Naive thymus-derived CD4-positive, alpha-beta T cell (primary cell): Measurements from ENCODE around the gene KLK14. TPM values are rescaled to one million over a fixed set of nuclear protein-coding genes. Genes with fewer than 3 reads are reported as not detected.

ENCODE experiments used
- ATAC-seq: fragments of 150-1000 bp; cut with Tn5 transposase; 2 replicates; pipeline ENCODE4 v1.10.0; 2021; ENCODE audit warnings: mild to moderate bottlenecking, moderate library complexity
- CTCF ChIA-PET: fragments of 350-600 bp; sonication (Branson Sonifier 250); formaldehyde crosslinking; loops from one replicate; lab custom pipeline; 2021; ENCODE audit warnings: antibody characterized with exemption; lab: Charles Lee
- POLR2A ChIA-PET: fragments of 350-600 bp; sonication (Branson Sonifier 250); formaldehyde crosslinking; loops from one replicate; lab custom pipeline; 2021; ENCODE audit warnings: antibody characterized with exemption, inconsistent platforms; lab: Charles Lee
- DNase-seq, 9 donors: peaks; one replicate each; pipeline versions ENCODE4 v3.0.0 to v3.0.0-alpha.2; 2020 to 2022; ENCODE audit warnings: mixed read lengths in 1 of 9
- H3K27ac ChIP-seq: one replicate; pipeline ENCODE4 v1.7.0; 2013; ENCODE audit warnings: mild to moderate bottlenecking, low read depth, low read length, moderate library complexity
- H3K27me3 ChIP-seq, 2 donors: one replicate each; pipeline ENCODE4 v1.7.0; 2013; ENCODE audit warnings: low read length in 2 of 2, mild to moderate bottlenecking in 2 of 2, moderate library complexity in 2 of 2; ENCODE audit not compliant: control insufficient read depth in 2 of 2, insufficient read depth in 2 of 2
- H3K36me3 ChIP-seq, 3 experiments: 1 replicate in 2 of 3; 2 replicates in 1 of 3; pipeline ENCODE4 v1.7.0; 2013; ENCODE audit warnings: low read length in 3 of 3, mild to moderate bottlenecking in 3 of 3, moderate library complexity in 1 of 3; ENCODE audit not compliant: insufficient read depth in 3 of 3, control insufficient read depth in 2 of 3
- H3K4me1 ChIP-seq, 2 donors: one replicate each; pipeline ENCODE4 v1.7.0; 2013; ENCODE audit warnings: low read length in 2 of 2, mild to moderate bottlenecking in 2 of 2, moderate library complexity in 1 of 2; ENCODE audit not compliant: control insufficient read depth in 2 of 2, insufficient read depth in 2 of 2
- H3K4me3 ChIP-seq: 2 replicates; pipeline ENCODE4 v1.7.0; 2013; ENCODE audit warnings: mild to moderate bottlenecking, low read length
- H3K9me3 ChIP-seq, 3 experiments: 1 replicate in 2 of 3; 2 replicates in 1 of 3; pipeline ENCODE4 v1.7.0; 2013; ENCODE audit warnings: low read length in 3 of 3; ENCODE audit not compliant: control insufficient read depth in 2 of 3
- H3K27ac Mint-ChIP-seq, 9 donors: one replicate each; pipeline ENCODE4 v1.8.0; 2020 to 2022; ENCODE audit warnings: mixed read lengths in 9 of 9, mild to moderate bottlenecking in 8 of 9, moderate library complexity in 5 of 9, inconsistent platforms in 2 of 9
- H3K27me3 Mint-ChIP-seq, 5 donors: one replicate each; pipeline ENCODE4 v1.8.0; 2021 to 2022; ENCODE audit warnings: mixed read lengths in 5 of 5, mild to moderate bottlenecking in 1 of 5
- H3K36me3 Mint-ChIP-seq, 5 donors: one replicate each; pipeline ENCODE4 v1.8.0; 2020 to 2022; ENCODE audit warnings: mixed read lengths in 5 of 5, mild to moderate bottlenecking in 3 of 5, inconsistent platforms in 1 of 5
- H3K4me1 Mint-ChIP-seq, 7 donors: one replicate each; pipeline ENCODE4 v1.8.0; 2020 to 2022; ENCODE audit warnings: mixed read lengths in 7 of 7, mild to moderate bottlenecking in 3 of 7, inconsistent platforms in 1 of 7
- H3K4me3 Mint-ChIP-seq, 10 donors: one replicate each; pipeline ENCODE4 v1.8.0; 2020 to 2022; ENCODE audit warnings: mild to moderate bottlenecking in 10 of 10, mixed read lengths in 10 of 10, moderate library complexity in 6 of 10, inconsistent platforms in 2 of 10
- H3K9me3 Mint-ChIP-seq, 11 donors: one replicate each; pipeline ENCODE4 v1.8.0; 2020 to 2022; ENCODE audit warnings: mixed read lengths in 11 of 11, mild to moderate bottlenecking in 4 of 11, inconsistent platforms in 1 of 11, moderate library complexity in 1 of 11
- intact Hi-C, 2 donors: fragments of 100-400 bp; cut with micrococcal nuclease; formaldehyde crosslinking; loops; one replicate each; pipeline ENCODE4 v1.15.1; 2023
- polyA plus RNA-seq, 2 donors: library from polyadenylated mRNA; unstranded; fragments of 300-500 nt; fragmentation: Illumina TruSeq; gene quantifications; one replicate each; pipeline ENCODE4 v1.2.3, GENCODE V29; 2021
- total RNA-seq, 6 experiments: library from RNA in 5 of 6; stranded (reverse) in 5 of 6; gene quantifications; 1 replicate in 5 of 6; 2 replicates in 1 of 6; pipeline ENCODE4 v1.2.3 and lab custom pipeline; 2021 to 2026

The KLK14 gene
- total and polyA plus RNA-seq, 7 experiments from 2014 or later = 0.34 to 0.92 (median 0.66) TPM; not detected in 2

GRCh38 chr19:51034704-51035103, 48.0 kb downstream of the KLK14 start, which contains the start of gene KLK12:
Gene KLK12 (minus strand): TSS chr19:51035002. CDS start chr19:51034621, 381 bp downstream.
- Histone ChIP-seq H3K36me3 (no peaks in the 10 kb centered on the region), H3K27me3 (no peaks in the 10 kb centered on the region), H3K4me1 (no peaks in the 10 kb centered on the region), H3K27ac (no peak within 1 kb of the TSS), H3K4me3 (no peak within 1 kb of the TSS), H3K9me3 (no peaks in the 10 kb centered on the region)
- no peak within 1 kb of the TSS for H3K4me3 Mint-ChIP-seq
- ATAC-seq (no peak), DNase-seq (no peak)
- ChIA-PET POLR2A (no interaction called here), CTCF (no interaction called here)
- intact Hi-C loops = no loop called here
- peaks cover 0 to 4% (median 0%) of the 10 kb centered on the region in 7 donors for H3K4me1 Mint-ChIP-seq
- peak within 1 kb of the TSS in 3 of 9 donors; percentile 1 to 41 (median 6) for H3K27ac Mint-ChIP-seq
- peaks cover 0 to 50% (median 25%) of the 10 kb centered on the region in 5 donors for H3K27me3 Mint-ChIP-seq
- H3K36me3 Mint-ChIP-seq = peaks cover 0 to 6% (median 0%) of the 10 kb centered on the region in 5 donors
- H3K9me3 Mint-ChIP-seq = peaks cover 0 to 3% (median 0%) of the 10 kb centered on the region in 11 donors

- no peaks in the 10 kb centered on the region for H3K4me1 ChIP-seq
- H3K36me3 Mint-ChIP-seq = peaks cover 0 to 6% (median 2%) of the 10 kb centered on the region in 5 donors
- no peak for DNase-seq
- no peaks in the 10 kb centered on the region for H3K9me3 ChIP-seq
- ATAC-seq = no peak
- no peak overlapping the region for H3K4me3 Mint-ChIP-seq
- H3K4me3 ChIP-seq = no peak overlapping the region
- no peaks in the 10 kb centered on the region for H3K36me3 ChIP-seq
- peaks cover 0 to 4% (median 0%) of the 10 kb centered on the region in 11 donors for H3K9me3 Mint-ChIP-seq
- CTCF ChIA-PET = no interaction called here
- H3K27me3 Mint-ChIP-seq = peaks cover 0 to 69% (median 38%) of the 10 kb centered on the region in 5 donors
- H3K4me1 Mint-ChIP-seq = peaks cover 0 to 4% (median 0%) of the 10 kb centered on the region in 7 donors
- H3K27me3 ChIP-seq = no peaks in the 10 kb centered on the region
- no peak overlapping the region for H3K27ac ChIP-seq
- POLR2A ChIA-PET = no interaction called here
- intact Hi-C loops = no loop called here
- no peak overlapping the region for H3K27ac Mint-ChIP-seq
Measured at GRCh38 chr19:51031880-51032225, 50.8 kb downstream of the KLK14 start.

GRCh38 chr19:51031220-51031879, 51.3 kb downstream of the KLK14 start:
- ATAC-seq (no peak), DNase-seq (no peak)
- Histone ChIP-seq H3K27ac (no peak overlapping the region), H3K4me3 (no peak overlapping the region), H3K36me3 (no peaks in the 10 kb centered on the region), H3K27me3 (no peaks in the 10 kb centered on the region), H3K9me3 (no peaks in the 10 kb centered on the region), H3K4me1 (no peaks in the 10 kb centered on the region)
- intact Hi-C loops = no loop called here
- Mint-ChIP-seq H3K4me1 (peaks cover 0 to 4% (median 0%) of the 10 kb centered on the region in 7 donors), H3K36me3 (peaks cover 0 to 6% (median 4%) of the 10 kb centered on the region in 5 donors), H3K27me3 (peaks cover 0 to 73% (median 42%) of the 10 kb centered on the region in 5 donors), H3K9me3 (peaks cover 0 to 4% (median 0%) of the 10 kb centered on the region in 11 donors), H3K27ac (no peak overlapping the region), H3K4me3 (no peak overlapping the region)
- CTCF ChIA-PET = no interaction called here
- POLR2A ChIA-PET = no interaction called here

- peaks cover 0 to 76% (median 42%) of the 10 kb centered on the region in 5 donors for H3K27me3 Mint-ChIP-seq
Measured at GRCh38 chr19:51030631-51031030, 52.1 kb downstream of the KLK14 start.

GRCh38 chr19:51029718-51030117, 53.0 kb downstream of the KLK14 start:
- Mint-ChIP-seq H3K27ac (no peak overlapping the region), H3K4me1 (peaks cover 0 to 4% (median 0%) of the 10 kb centered on the region in 7 donors), H3K4me3 (no peak overlapping the region), H3K36me3 (peaks cover 0 to 4% (median 4%) of the 10 kb centered on the region in 5 donors), H3K27me3 (peaks cover 0 to 76% (median 45%) of the 10 kb centered on the region in 5 donors), H3K9me3 (peaks cover 0 to 4% (median 0%) of the 10 kb centered on the region in 11 donors)
- Histone ChIP-seq H3K27me3 (no peaks in the 10 kb centered on the region), H3K4me3 (no peak overlapping the region), H3K27ac (no peak overlapping the region), H3K4me1 (no peaks in the 10 kb centered on the region), H3K9me3 (no peaks in the 10 kb centered on the region), H3K36me3 (no peaks in the 10 kb centered on the region)
- POLR2A ChIA-PET = no interaction called here
- DNase-seq (no peak), ATAC-seq (no peak)
- CTCF ChIA-PET = interaction anchor here (0.7 kb wide), 1 partner anchor 133 kb away, joined by 3 read pairs; no protein-coding TSS in a partner anchor
- intact Hi-C loops = no loop called here

More at GRCh38 chr19:51030631-51031030, 52.1 kb downstream of the KLK14 start:
- Histone ChIP-seq H3K4me1 (no peaks in the 10 kb centered on the region), H3K9me3 (no peaks in the 10 kb centered on the region), H3K27me3 (no peaks in the 10 kb centered on the region), H3K4me3 (no peak overlapping the region), H3K36me3 (no peaks in the 10 kb centered on the region), H3K27ac (no peak overlapping the region)
- no peak for ATAC-seq
- POLR2A ChIA-PET = no interaction called here
- peaks cover 0 to 4% (median 0%) of the 10 kb centered on the region in 11 donors for H3K9me3 Mint-ChIP-seq
- H3K4me3 Mint-ChIP-seq = no peak overlapping the region
- peaks cover 0 to 4% (median 0%) of the 10 kb centered on the region in 7 donors for H3K4me1 Mint-ChIP-seq
- CTCF ChIA-PET = no interaction called here
- DNase-seq = no peak
- intact Hi-C loops = no loop called here
- H3K27ac Mint-ChIP-seq = peak overlapping the region in 1 of 9 donors; percentile 44
- H3K36me3 Mint-ChIP-seq = peaks cover 0 to 6% (median 4%) of the 10 kb centered on the region in 5 donors

Other genes with a start within 250 kb of the KLK14 start
- gene KLK15, start 249.3 kb downstream of the KLK14 start, total RNA-seq = not detected
- not detected for gene KLK15, start 249.3 kb downstream of the KLK14 start, polyA plus RNA-seq
- not detected for gene KLK3, start 228.0 kb downstream of the KLK14 start, total RNA-seq
- gene KLK3, start 228.0 kb downstream of the KLK14 start, polyA plus RNA-seq = not detected
- gene KLK2, start 209.4 kb downstream of the KLK14 start, total RNA-seq = not detected
- not detected for gene KLK2, start 209.4 kb downstream of the KLK14 start, polyA plus RNA-seq
- gene KLK4, start 171.5 kb downstream of the KLK14 start, total RNA-seq = not detected
- not detected for gene KLK4, start 171.5 kb downstream of the KLK14 start, polyA plus RNA-seq
- gene KLK5, start 129.8 kb downstream of the KLK14 start, total RNA-seq = not detected
- not detected for gene KLK5, start 129.8 kb downstream of the KLK14 start, polyA plus RNA-seq
- gene KLK6, start 113.3 kb downstream of the KLK14 start, total RNA-seq = not detected
- gene KLK6, start 113.3 kb downstream of the KLK14 start, polyA plus RNA-seq = not detected
- not detected for gene KLK7, start 99.0 kb downstream of the KLK14 start, total RNA-seq
- gene KLK7, start 99.0 kb downstream of the KLK14 start, polyA plus RNA-seq = not detected
- gene KLK8, start 81.3 kb downstream of the KLK14 start, total RNA-seq = not detected
- not detected for gene KLK8, start 81.3 kb downstream of the KLK14 start, polyA plus RNA-seq
- gene KLK10, start 63.2 kb downstream of the KLK14 start, total RNA-seq = not detected
- gene KLK10, start 63.2 kb downstream of the KLK14 start, polyA plus RNA-seq = not detected
- not detected for gene KLK11, start 56.3 kb downstream of the KLK14 start, total RNA-seq
- not detected for gene KLK11, start 56.3 kb downstream of the KLK14 start, polyA plus RNA-seq
- gene KLK12, start 47.9 kb downstream of the KLK14 start, total RNA-seq = not detected
- gene KLK12, start 47.9 kb downstream of the KLK14 start, polyA plus RNA-seq = not detected
- not detected for gene KLK13, start 17.8 kb downstream of the KLK14 start, total RNA-seq
- not detected for gene KLK13, start 17.8 kb downstream of the KLK14 start, polyA plus RNA-seq
- 10 to 100 TPM in 3 of 5 experiments, 1 to 10 TPM in 2; 3.3 to 11.8 (median 10.5) TPM for gene CTU1, start 25.5 kb upstream of the KLK14 start, total RNA-seq
- gene CTU1, start 25.5 kb upstream of the KLK14 start, polyA plus RNA-seq = 1 to 10 TPM; 3.0 to 6.3 TPM
- gene SIGLEC9, start 42.0 kb upstream of the KLK14 start, total RNA-seq = 10 to 100 TPM in 1 of 5 experiments, 1 to 10 TPM in 3, under 1 TPM in 1; 0.34 to 26.8 (median 2.2) TPM
- gene SIGLEC9, start 42.0 kb upstream of the KLK14 start, polyA plus RNA-seq = under 1 TPM; 0.46 to 0.69 TPM
- gene SIGLEC7, start 59.4 kb upstream of the KLK14 start, total RNA-seq = 10 to 100 TPM in 1 of 5 experiments, under 1 TPM in 3, not detected in 1; 0.67 to 10.3 (median 0.83) TPM
- gene SIGLEC7, start 59.4 kb upstream of the KLK14 start, polyA plus RNA-seq = under 1 TPM in 1 of 2 donors, not detected in 1; 0.25 TPM
- 10 to 100 TPM in 2 of 5 experiments, 1 to 10 TPM in 1, under 1 TPM in 2; 0.51 to 59.2 (median 5.0) TPM for gene CD33, start 142.2 kb upstream of the KLK14 start, total RNA-seq
- not detected for gene CD33, start 142.2 kb upstream of the KLK14 start, polyA plus RNA-seq
- not detected for gene SIGLECL1, start 168.2 kb upstream of the KLK14 start, total RNA-seq
- gene SIGLECL1, start 168.2 kb upstream of the KLK14 start, polyA plus RNA-seq = not detected
- not detected for gene IGLON5, start 228.8 kb upstream of the KLK14 start, total RNA-seq
- not detected for gene IGLON5, start 228.8 kb upstream of the KLK14 start, polyA plus RNA-seq